Measurements from ENCODE around the gene FOXQ1.

The FOXQ1 gene, protein sequence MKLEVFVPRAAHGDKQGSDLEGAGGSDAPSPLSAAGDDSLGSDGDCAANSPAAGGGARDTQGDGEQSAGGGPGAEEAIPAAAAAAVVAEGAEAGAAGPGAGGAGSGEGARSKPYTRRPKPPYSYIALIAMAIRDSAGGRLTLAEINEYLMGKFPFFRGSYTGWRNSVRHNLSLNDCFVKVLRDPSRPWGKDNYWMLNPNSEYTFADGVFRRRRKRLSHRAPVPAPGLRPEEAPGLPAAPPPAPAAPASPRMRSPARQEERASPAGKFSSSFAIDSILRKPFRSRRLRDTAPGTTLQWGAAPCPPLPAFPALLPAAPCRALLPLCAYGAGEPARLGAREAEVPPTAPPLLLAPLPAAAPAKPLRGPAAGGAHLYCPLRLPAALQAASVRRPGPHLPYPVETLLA

GRCh38 chr6:1311400-1312202, at the start of gene FOXQ1:
FOXQ1 (plus strand) TSS chr6:1312098; CDS start chr6:1312705, 607 bp downstream.
- DNase-seq (ENCODE audit: low read depth in 2 of 2), result peak in 1 of 2 donors; percentile 29
- TF ChIP-seq, protein P1, sequence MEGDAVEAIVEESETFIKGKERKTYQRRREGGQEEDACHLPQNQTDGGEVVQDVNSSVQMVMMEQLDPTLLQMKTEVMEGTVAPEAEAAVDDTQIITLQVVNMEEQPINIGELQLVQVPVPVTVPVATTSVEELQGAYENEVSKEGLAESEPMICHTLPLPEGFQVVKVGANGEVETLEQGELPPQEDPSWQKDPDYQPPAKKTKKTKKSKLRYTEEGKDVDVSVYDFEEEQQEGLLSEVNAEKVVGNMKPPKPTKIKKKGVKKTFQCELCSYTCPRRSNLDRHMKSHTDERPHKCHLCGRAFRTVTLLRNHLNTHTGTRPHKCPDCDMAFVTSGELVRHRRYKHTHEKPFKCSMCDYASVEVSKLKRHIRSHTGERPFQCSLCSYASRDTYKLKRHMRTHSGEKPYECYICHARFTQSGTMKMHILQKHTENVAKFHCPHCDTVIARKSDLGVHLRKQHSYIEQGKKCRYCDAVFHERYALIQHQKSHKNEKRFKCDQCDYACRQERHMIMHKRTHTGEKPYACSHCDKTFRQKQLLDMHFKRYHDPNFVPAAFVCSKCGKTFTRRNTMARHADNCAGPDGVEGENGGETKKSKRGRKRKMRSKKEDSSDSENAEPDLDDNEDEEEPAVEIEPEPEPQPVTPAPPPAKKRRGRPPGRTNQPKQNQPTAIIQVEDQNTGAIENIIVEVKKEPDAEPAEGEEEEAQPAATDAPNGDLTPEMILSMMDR (IDR thresholded peaks at IDR 0.05; ENCODE audit: low read depth, low read length), result no peak
- peak within 1 kb of the TSS; percentile 25 to 32 for H3K4me3 ChIP-seq (replicated peaks in 1 of 2; ENCODE audit: low read depth in 2 of 2, low read length in 2 of 2)

GRCh38 chr6:1262704-1263038, 49.2 kb upstream of the FOXQ1 start:
- TF ChIP-seq, protein P1 (IDR thresholded peaks at IDR 0.05; ENCODE audit: low read depth, low read length), result no peak
- no peak for DNase-seq (ENCODE audit: low read depth in 2 of 2)
- H3K4me3 ChIP-seq (replicated peaks in 1 of 2; ENCODE audit: low read depth in 2 of 2, low read length in 2 of 2), result no peak overlapping the region

GRCh38 chr6:1263039-1263849, 48.7 kb upstream of the FOXQ1 start:
- H3K4me3 ChIP-seq (replicated peaks in 1 of 2; ENCODE audit: low read depth in 2 of 2, low read length in 2 of 2), result no peak overlapping the region
- DNase-seq (ENCODE audit: low read depth in 2 of 2), result no peak
- TF ChIP-seq, protein P1 (IDR thresholded peaks at IDR 0.05; ENCODE audit: low read depth, low read length), result no peak

- H3K4me3 ChIP-seq (replicated peaks in 1 of 2; ENCODE audit: low read depth in 2 of 2, low read length in 2 of 2), result no peak overlapping the region
- DNase-seq (ENCODE audit: low read depth in 2 of 2), result no peak
- TF ChIP-seq, protein P1 (IDR thresholded peaks at IDR 0.05; ENCODE audit: low read depth, low read length), result no peak
These were observed 48.0 kb upstream of the FOXQ1 start for GRCh38 chr6:1263850-1264377.

DNA sequence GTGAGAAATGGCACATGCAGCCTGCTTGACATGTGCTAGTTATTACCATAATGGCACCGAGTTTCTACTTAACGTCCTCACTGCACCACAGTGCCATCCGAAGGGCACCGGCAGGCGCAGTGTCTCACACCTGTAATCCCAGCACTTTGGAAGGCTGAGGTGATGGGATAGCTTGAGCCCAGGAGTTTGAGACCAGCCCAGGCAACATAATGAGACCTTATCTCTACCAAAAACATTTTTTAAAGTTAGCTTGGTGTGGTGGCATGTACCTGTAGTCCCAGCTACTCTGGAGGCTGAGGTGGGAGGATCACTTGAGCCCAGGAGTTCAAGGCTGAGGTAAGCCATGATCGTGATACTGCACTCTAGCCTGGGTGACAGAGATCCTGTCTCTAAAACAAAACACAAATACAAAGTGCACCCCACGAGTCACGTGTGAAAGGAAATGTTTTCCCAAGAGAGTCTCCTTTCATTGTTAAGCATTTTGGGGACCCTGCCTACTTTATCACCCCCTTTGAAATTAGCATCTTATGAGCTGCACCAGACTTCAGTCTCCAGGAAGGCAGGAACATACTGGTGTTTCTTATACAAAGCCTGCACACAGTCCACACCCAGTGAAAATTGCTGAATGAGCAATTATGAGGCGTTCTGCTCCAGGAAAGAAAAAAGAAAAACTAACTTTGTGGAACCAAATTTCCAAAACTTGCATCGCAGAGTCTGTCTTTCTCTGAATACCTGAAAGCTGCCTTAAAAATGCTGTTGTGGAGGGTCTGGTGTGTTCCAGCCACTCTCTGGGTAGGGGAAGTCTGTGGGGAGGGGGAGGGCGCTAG, 47.1 kb upstream of the FOXQ1 start:
- DNase-seq (ENCODE audit: low read depth in 2 of 2), result no peak
- no peak overlapping the region for H3K4me3 ChIP-seq (replicated peaks in 1 of 2; ENCODE audit: low read depth in 2 of 2, low read length in 2 of 2)
- TF ChIP-seq, protein P1 (IDR thresholded peaks at IDR 0.05; ENCODE audit: low read depth, low read length), result no peak

- no peak for DNase-seq (ENCODE audit: low read depth in 2 of 2)
- no peak overlapping the region for H3K4me3 ChIP-seq (replicated peaks in 1 of 2; ENCODE audit: low read depth in 2 of 2, low read length in 2 of 2)
- TF ChIP-seq, protein P1 (IDR thresholded peaks at IDR 0.05; ENCODE audit: low read depth, low read length), result no peak
These were observed 45.2 kb upstream of the FOXQ1 start for GRCh38 chr6:1266686-1267056.
